ENCODE results near the gene IMMP2L.

The IMMP2L gene

GRCh38 chr7:111477462-111478225, 84.6 kb downstream of the IMMP2L start:
- DNase-seq (ENCODE audit: low read depth): no peak
- TF ChIP-seq, protein P1, sequence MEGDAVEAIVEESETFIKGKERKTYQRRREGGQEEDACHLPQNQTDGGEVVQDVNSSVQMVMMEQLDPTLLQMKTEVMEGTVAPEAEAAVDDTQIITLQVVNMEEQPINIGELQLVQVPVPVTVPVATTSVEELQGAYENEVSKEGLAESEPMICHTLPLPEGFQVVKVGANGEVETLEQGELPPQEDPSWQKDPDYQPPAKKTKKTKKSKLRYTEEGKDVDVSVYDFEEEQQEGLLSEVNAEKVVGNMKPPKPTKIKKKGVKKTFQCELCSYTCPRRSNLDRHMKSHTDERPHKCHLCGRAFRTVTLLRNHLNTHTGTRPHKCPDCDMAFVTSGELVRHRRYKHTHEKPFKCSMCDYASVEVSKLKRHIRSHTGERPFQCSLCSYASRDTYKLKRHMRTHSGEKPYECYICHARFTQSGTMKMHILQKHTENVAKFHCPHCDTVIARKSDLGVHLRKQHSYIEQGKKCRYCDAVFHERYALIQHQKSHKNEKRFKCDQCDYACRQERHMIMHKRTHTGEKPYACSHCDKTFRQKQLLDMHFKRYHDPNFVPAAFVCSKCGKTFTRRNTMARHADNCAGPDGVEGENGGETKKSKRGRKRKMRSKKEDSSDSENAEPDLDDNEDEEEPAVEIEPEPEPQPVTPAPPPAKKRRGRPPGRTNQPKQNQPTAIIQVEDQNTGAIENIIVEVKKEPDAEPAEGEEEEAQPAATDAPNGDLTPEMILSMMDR (IDR thresholded peaks at IDR 0.05; ENCODE audit: low read length, missing control alignments): no peak

GRCh38 chr7:111476586-111477293, 85.6 kb downstream of the IMMP2L start:
- TF ChIP-seq, protein P1 (IDR thresholded peaks at IDR 0.05; ENCODE audit: low read length, missing control alignments): no peak
- no peak overlapping the region for H3K4me3 ChIP-seq (replicated peaks; ENCODE audit: low read depth, low read length)
- DNase-seq (ENCODE audit: low read depth): no peak

More at GRCh38 chr7:111477462-111478225, 84.6 kb downstream of the IMMP2L start:
- H3K4me3 ChIP-seq (replicated peaks; ENCODE audit: low read depth, low read length): no peak overlapping the region

DNA sequence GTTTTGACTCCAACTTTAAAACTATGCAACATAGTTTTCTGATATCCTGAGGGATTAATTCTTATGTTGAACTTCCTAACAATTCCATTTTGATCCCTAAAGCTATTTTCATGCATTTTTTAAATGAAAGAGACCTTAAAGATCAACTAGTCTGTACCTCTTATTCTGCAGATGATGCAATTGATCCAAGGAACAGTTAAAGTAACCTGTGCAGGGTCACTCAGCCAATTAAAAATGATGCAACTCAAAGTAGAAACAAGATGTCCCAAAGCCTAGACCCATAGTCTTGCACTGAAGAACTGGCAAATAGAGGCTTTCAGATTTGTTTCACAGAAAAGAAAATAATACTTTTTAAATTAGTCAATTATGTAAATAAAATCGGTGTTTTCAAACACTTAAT, 86.3 kb downstream of the IMMP2L start:
- H3K4me3 ChIP-seq (replicated peaks; ENCODE audit: low read depth, low read length): no peak overlapping the region
- no peak for DNase-seq (ENCODE audit: low read depth)
- TF ChIP-seq, protein P1 (IDR thresholded peaks at IDR 0.05; ENCODE audit: low read length, missing control alignments): no peak

DNA sequence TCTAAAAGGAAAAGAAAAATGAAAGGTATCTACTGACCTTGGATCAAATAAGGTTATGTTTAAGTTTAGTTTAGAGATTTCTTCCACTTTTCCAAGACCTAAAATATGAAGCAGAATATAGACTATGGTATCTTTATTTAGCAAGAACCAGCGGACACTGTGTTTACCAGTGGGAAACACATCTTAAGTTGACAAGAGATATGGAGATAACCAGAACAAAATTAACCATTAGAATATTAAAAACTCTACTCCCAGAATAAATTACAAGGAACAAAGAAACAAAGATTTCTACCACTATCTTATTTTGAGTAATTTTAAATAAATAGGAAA, 86.9 kb downstream of the IMMP2L start:
- DNase-seq (ENCODE audit: low read depth): no peak
- H3K4me3 ChIP-seq (replicated peaks; ENCODE audit: low read depth, low read length): no peak overlapping the region
- TF ChIP-seq, protein P1 (IDR thresholded peaks at IDR 0.05; ENCODE audit: low read length, missing control alignments): no peak

DNA sequence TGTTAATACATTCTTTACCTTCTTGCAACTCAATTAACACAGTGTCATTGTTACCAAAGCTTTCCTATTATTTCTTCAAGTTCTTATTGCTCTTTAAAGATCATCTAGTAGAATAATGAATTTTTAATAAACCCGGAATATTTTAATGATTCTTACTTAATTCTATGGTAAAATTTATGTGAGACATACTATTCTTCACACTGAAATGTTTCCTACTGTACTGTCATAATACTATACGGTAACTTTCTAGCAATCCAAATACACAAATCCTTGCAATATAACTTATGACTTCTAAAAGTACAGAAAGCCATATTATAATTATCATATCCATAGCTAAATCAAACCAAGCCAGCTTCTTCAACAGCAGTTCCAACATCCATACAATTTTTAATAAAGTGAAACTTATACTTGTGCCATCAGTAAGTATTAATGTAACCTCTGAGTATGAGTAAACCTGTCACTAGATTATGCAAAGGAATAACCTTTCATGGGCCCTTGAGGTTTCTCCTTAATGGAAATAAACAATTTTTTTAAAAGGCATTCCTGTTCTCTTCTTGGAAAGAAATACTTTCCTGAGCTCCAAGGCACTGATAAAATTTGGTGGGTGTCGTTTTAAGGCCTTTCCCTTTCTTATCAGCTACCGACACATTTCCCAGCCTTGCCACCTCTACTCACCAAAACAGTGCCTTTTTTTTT, 87.4 kb downstream of the IMMP2L start:
- no peak overlapping the region for H3K4me3 ChIP-seq (replicated peaks; ENCODE audit: low read depth, low read length)
- TF ChIP-seq, protein P1 (IDR thresholded peaks at IDR 0.05; ENCODE audit: low read length, missing control alignments): no peak
- no peak for DNase-seq (ENCODE audit: low read depth)

- DNase-seq (ENCODE audit: low read depth): no peak
- H3K4me3 ChIP-seq (replicated peaks; ENCODE audit: low read depth, low read length): no peak overlapping the region
- TF ChIP-seq, protein P1 (IDR thresholded peaks at IDR 0.05; ENCODE audit: low read length, missing control alignments): no peak
Measured at GRCh38 chr7:111473449-111474198, 88.7 kb downstream of the IMMP2L start.

Measured in fibroblast of pulmonary artery (primary cell).